ENCODE measurements around the gene NXPH1.

The NXPH1 gene

GRCh38 chr7:8437606-8438005 is 4.2 kb downstream of the NXPH1 start:
- DNase-seq: no peak

- DNase-seq: no peak
These were observed 7.3 kb downstream of the NXPH1 start for GRCh38 chr7:8440670-8441069.

- DNase-seq: no peak
These were observed 7.9 kb downstream of the NXPH1 start for GRCh38 chr7:8441106-8441965.

GRCh38 chr7:8442051-8442813 is 8.8 kb downstream of the NXPH1 start:
- no peak for DNase-seq

- DNase-seq: no peak
These were observed 9.4 kb downstream of the NXPH1 start for GRCh38 chr7:8442814-8443304.

- DNase-seq: no peak
These were observed 10.4 kb downstream of the NXPH1 start for GRCh38 chr7:8443576-8444467.

GRCh38 chr7:8444468-8444769 is 11.0 kb downstream of the NXPH1 start:
- DNase-seq: no peak

GRCh38 chr7:8453535-8453934 is 20.1 kb downstream of the NXPH1 start:
- DNase-seq: no peak

GRCh38 chr7:8455426-8455825 is 22.0 kb downstream of the NXPH1 start:
- no peak for DNase-seq

- DNase-seq: no peak
These were observed 28.9 kb downstream of the NXPH1 start for GRCh38 chr7:8462309-8462708.

GRCh38 chr7:8465338-8465737 is 31.9 kb downstream of the NXPH1 start:
- DNase-seq: no peak

- DNase-seq: no peak
These were observed 47.1 kb downstream of the NXPH1 start for GRCh38 chr7:8480527-8480926.

GRCh38 chr7:8481096-8481495 is 47.7 kb downstream of the NXPH1 start:
- no peak for DNase-seq

GRCh38 chr7:8481752-8482446 is 48.5 kb downstream of the NXPH1 start:
- DNase-seq: no peak

- no peak for DNase-seq
These were observed 57.1 kb downstream of the NXPH1 start for GRCh38 chr7:8490391-8491045.

GRCh38 chr7:8491106-8491505 is 57.7 kb downstream of the NXPH1 start:
- DNase-seq: no peak

- DNase-seq: no peak
These were observed 58.4 kb downstream of the NXPH1 start for GRCh38 chr7:8491544-8492489.

GRCh38 chr7:8499128-8499527 is 65.7 kb downstream of the NXPH1 start:
- DNase-seq: no peak

- no peak for DNase-seq
These were observed 66.9 kb downstream of the NXPH1 start for GRCh38 chr7:8500286-8500685.

- no peak for DNase-seq
These were observed 74.2 kb downstream of the NXPH1 start for GRCh38 chr7:8507566-8507965.

- no peak for DNase-seq
These were observed 76.2 kb downstream of the NXPH1 start for GRCh38 chr7:8509621-8510020.
